GM23338 (cell line): ENCODE measurements around the gene OLFM1.

ENCODE experiments used
- CTCF ChIP-seq, 2 experiments: fragments of 200-600 bp in 1 of 2; sonication (generic) in 1 of 2; conservative IDR thresholded peaks; 2 replicates each; pipeline versions ENCODE4 v1.5.1 to v1.6.1; 2016 to 2017; ENCODE audit warnings: antibody characterized with exemption in 2 of 2, low read depth in 2 of 2, mild to moderate bottlenecking in 2 of 2, moderate library complexity in 1 of 2
- EZH2 ChIP-seq: fragments of 200-600 bp; sonication (generic); IDR thresholded peaks from one replicate; pipeline ENCODE4 v1.8.0; 2017; ENCODE audit warnings: antibody characterized with exemption, mild to moderate bottlenecking, low read depth; ENCODE audit not compliant: unreplicated experiment
- EZH2phosphoT487 ChIP-seq: fragments of 200-600 bp; sonication (generic); IDR thresholded peaks from one replicate; pipeline ENCODE4 v1.8.1; 2018; ENCODE audit warnings: antibody characterized with exemption; ENCODE audit not compliant: unreplicated experiment
- ZNF331 ChIP-seq: fragments of 250-450 bp; sonication (Bioruptor Pico); IDR thresholded peaks from 2 replicates; pipeline ENCODE4 v1.5.0; 2020; ENCODE audit warnings: low read depth, mild to moderate bottlenecking, moderate library complexity
- ZNF462 ChIP-seq: fragments of 250-450 bp; sonication (Bioruptor Pico); IDR thresholded peaks from 2 replicates; pipeline ENCODE4 v1.5.0; 2020; ENCODE audit warnings: mild to moderate bottlenecking, moderate library complexity

- TF ChIP-seq ZNF462, result no peak
- TF ChIP-seq EZH2phosphoT487, result no peak
- TF ChIP-seq CTCF (conservative IDR thresholded peaks at IDR 0.05; ENCODE audit: low read depth in 2 of 2), result no peak
- TF ChIP-seq ZNF331 (CRISPR knock-in tag), result no peak
- TF ChIP-seq EZH2, result no peak
Observed at GRCh38 chr9:135127718-135128670, 40.5 kb downstream of the OLFM1 start.
